ENCODE results near the gene PRLH. TPM values are rescaled to one million over a fixed set of nuclear protein-coding genes. Genes with fewer than 3 reads are reported as not detected.
A peak's percentile ranks its signal among the peaks of the same experiment; 100 is the strongest.

Gene PRLH
- total and polyA plus RNA-seq, 2 of the 13 experiments (the other 11 are each of a cell fraction or from before 2014, with no cell fraction given), result not detected

DNA sequence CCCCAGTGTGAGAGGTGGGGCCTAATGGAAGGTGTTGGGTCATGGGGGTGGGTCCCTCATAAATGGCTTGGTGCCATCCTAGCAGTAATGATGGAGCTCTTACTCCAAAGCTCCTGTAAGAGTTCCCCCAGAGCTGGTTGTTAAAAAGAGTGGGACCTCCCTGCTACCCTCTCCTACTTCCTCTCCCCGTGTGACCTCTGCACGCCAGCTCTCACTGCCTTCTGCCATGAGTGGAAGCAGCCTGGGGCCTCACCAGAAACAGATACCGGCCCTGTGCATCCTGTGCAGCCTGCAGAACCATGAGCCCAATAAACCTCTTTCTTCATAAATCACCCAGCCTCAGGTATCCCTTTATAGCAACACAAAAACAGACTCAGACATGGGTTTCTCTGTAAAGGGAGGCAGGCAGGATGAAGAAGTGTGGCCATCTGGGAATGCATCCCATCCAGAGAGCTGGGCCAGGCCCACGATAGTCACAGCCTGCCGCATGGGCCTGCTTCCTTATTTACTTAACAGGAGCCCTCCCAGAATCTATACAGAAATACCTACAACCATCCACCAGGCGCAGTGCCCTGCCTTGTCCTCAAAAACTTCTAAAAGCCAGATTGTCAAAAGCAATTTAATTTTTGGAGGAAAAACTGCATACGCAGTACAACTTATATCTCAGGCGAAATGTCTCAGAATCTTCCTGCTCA, 7.5 kb downstream of the PRLH start:
- Histone ChIP-seq H3K79me2 (ENCODE audit: insufficient read depth, low read length) (no peaks in the 10 kb centered on the region), H3K27me3 (ENCODE audit: control insufficient read depth in 1 of 2, insufficient read depth in 2 of 2, low read length in 2 of 2) (peaks cover 0 to 2% of the 10 kb centered on the region in 2 experiments; a peak in 1 of 5 replicates), H4K20me1 (ENCODE audit: insufficient read depth, low read length) (no peaks in the 10 kb centered on the region), H3K4me3 (replicated peaks in 1 of 3; ENCODE audit: insufficient read depth in 1 of 3, low read depth in 2 of 3, low read length in 3 of 3) (no peak overlapping the region), H2AFZ (ENCODE audit: low read length) (no peak overlapping the region), H3K36me3 (replicated peaks in 1 of 2; ENCODE audit: control insufficient read depth in 1 of 2, insufficient read depth in 2 of 2, low read length in 2 of 2) (peaks cover 6 to 26% of the 10 kb centered on the region in 2 experiments), H3K27ac (ENCODE audit: extremely low read length, insufficient read depth, low read length) (no peak overlapping the region), H3K9me3 (ENCODE audit: low read length) (no peaks in the 10 kb centered on the region), H3K4me2 (ENCODE audit: low read depth, low read length) (no peak overlapping the region), H3K4me1 (ENCODE audit: insufficient read depth, low read length) (peaks cover 19% of the 10 kb centered on the region), H3K9ac (ENCODE audit: insufficient read depth, low read depth, low read length) (no peak overlapping the region)
- ChIA-PET POLR2A (interaction anchor here (1.2 kb wide), 1 partner anchor 61 kb away, joined by 3 read pairs; no protein-coding TSS in a partner anchor), CTCF (ENCODE audit: low intra/inter-chr PET ratio, low total read pairs) (interaction anchor here (3.0 to 4.9 kb wide), 2 partner anchors 62 to 102 kb away, joined by 31 to 109 read pairs; no protein-coding TSS in a partner anchor)
- intact Hi-C loops (cut with micrococcal nuclease; ENCODE audit: unreplicated experiment) (loop anchor here (2.0 kb wide), 2 partner anchors 153 to 171 kb away; no protein-coding TSS in a partner anchor), in situ Hi-C loops (cut with HindIII; ENCODE audit: extremely low pct_ligation_motif_present, low pct_unique_long_range_greater_than_20kb) (loop anchor here (5.0 kb wide), 2 partner anchors 62 to 417 kb away; no protein-coding TSS in a partner anchor)
- no peak for FAIRE-seq
- no TSS peak for BruUV-seq (replicated peaks)
- 89% methylated on average over 8 of the region's 8 CpGs for WGBS (ENCODE audit: low lambda C conversion rate)
- no peak for ATAC-seq
- DNase-seq (ENCODE audit: low spot score), result no peak
- TF ChIP-seq ZNF282 (IDR thresholded peaks at IDR 0.05; ENCODE audit: partially characterized antibody) (no peak), ZNF138 (CRISPR knock-in tag; IDR thresholded peaks at IDR 0.05; ENCODE audit: low read depth) (no peak), FOXA1 (IDR thresholded peaks at IDR 0.05) (no peak), FOXA1 (CRISPR knock-in tag; IDR thresholded peaks at IDR 0.05) (0 out of 2 replicates have a peak, but pooled peaks have one; percentile 13), HOXA5 (CRISPR knock-in tag; IDR thresholded peaks at IDR 0.05) (no peak), CBX1 (IDR thresholded peaks at IDR 0.05; ENCODE audit: low read depth) (no peak), PHF21A (CRISPR knock-in tag; IDR thresholded peaks at IDR 0.05) (0 out of 2 replicates have a peak, but pooled peaks have one; percentile 22), RELA (CRISPR knock-in tag; IDR thresholded peaks at IDR 0.05) (no peak), GTF2F1 (IDR thresholded peaks at IDR 0.05; ENCODE audit: low read length) (no peak), MBD4 (IDR thresholded peaks at IDR 0.05; ENCODE audit: borderline replicate concordance, low read length) (no peak), GABPA (IDR thresholded peaks at IDR 0.05; ENCODE audit: low read depth, low read length) (no peak), GABPA (CRISPR knock-in tag; IDR thresholded peaks at IDR 0.05; ENCODE audit: low read depth) (no peak), ZNF816 (CRISPR knock-in tag; IDR thresholded peaks at IDR 0.05; ENCODE audit: borderline replicate concordance) (no peak), HCFC1 (IDR thresholded peaks at IDR 0.05; ENCODE audit: low read depth, low read length) (no peak)
- TF ChIP-seq, protein P1, sequence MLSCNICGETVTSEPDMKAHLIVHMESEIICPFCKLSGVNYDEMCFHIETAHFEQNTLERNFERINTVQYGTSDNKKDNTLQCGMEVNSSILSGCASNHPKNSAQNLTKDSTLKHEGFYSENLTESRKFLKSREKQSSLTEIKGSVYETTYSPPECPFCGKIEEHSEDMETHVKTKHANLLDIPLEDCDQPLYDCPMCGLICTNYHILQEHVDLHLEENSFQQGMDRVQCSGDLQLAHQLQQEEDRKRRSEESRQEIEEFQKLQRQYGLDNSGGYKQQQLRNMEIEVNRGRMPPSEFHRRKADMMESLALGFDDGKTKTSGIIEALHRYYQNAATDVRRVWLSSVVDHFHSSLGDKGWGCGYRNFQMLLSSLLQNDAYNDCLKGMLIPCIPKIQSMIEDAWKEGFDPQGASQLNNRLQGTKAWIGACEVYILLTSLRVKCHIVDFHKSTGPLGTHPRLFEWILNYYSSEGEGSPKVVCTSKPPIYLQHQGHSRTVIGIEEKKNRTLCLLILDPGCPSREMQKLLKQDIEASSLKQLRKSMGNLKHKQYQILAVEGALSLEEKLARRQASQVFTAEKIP (CRISPR knock-in tag; IDR thresholded peaks at IDR 0.05; ENCODE audit: borderline replicate concordance), result no peak
- TF ChIP-seq, protein P2, sequence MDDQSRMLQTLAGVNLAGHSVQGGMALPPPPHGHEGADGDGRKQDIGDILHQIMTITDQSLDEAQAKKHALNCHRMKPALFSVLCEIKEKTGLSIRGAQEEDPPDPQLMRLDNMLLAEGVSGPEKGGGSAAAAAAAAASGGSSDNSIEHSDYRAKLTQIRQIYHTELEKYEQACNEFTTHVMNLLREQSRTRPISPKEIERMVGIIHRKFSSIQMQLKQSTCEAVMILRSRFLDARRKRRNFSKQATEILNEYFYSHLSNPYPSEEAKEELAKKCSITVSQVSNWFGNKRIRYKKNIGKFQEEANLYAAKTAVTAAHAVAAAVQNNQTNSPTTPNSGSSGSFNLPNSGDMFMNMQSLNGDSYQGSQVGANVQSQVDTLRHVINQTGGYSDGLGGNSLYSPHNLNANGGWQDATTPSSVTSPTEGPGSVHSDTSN (CRISPR knock-in tag; IDR thresholded peaks at IDR 0.05; ENCODE audit: borderline replicate concordance), result no peak
- TF ChIP-seq, protein P3, sequence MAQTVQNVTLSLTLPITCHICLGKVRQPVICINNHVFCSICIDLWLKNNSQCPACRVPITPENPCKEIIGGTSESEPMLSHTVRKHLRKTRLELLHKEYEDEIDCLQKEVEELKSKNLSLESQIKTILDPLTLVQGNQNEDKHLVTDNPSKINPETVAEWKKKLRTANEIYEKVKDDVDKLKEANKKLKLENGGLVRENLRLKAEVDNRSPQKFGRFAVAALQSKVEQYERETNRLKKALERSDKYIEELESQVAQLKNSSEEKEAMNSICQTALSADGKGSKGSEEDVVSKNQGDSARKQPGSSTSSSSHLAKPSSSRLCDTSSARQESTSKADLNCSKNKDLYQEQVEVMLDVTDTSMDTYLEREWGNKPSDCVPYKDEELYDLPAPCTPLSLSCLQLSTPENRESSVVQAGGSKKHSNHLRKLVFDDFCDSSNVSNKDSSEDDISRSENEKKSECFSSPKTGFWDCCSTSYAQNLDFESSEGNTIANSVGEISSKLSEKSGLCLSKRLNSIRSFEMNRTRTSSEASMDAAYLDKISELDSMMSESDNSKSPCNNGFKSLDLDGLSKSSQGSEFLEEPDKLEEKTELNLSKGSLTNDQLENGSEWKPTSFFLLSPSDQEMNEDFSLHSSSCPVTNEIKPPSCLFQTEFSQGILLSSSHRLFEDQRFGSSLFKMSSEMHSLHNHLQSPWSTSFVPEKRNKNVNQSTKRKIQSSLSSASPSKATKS (CRISPR knock-in tag; IDR thresholded peaks at IDR 0.05), result no peak
